ENCODE results near the gene LAMA2.

DNA sequence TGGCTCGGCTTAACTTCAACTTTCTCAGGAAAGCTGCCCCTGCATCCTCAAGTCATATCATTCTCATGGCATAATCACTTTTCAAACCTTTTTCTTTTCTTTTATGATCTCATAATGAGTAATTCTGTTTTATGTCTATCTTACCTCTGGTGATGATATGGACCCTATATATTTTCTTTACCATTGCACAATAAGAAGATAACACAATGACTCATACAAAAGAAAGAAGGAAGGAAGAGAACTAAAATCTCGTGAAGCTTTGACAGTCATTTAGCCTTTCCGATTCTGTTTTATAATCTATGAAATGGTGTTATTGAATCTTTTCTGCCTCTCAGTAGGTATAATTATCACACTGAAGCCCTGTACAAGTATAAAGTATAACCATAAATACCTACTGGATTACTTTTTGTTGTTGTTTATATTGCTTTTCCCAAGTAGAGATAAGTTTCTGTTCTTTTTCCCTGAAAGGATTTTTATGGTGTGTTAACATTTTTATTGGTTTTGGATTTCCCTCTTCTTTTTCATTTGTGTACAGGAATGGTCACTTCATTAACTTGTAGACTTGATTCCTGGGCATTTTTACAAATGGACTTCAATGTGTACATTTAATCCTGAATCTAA is 300.9 kb downstream of the LAMA2 start:
- no peak for TF ChIP-seq POLR2AphosphoS5 (IDR thresholded peaks at IDR 0.05)
- no peak for TF ChIP-seq CTCF (IDR thresholded peaks at IDR 0.05)

Data from sigmoid colon (tissue), 4 donors.